ENCODE results near the gene CNOT4.

Gene CNOT4, protein sequence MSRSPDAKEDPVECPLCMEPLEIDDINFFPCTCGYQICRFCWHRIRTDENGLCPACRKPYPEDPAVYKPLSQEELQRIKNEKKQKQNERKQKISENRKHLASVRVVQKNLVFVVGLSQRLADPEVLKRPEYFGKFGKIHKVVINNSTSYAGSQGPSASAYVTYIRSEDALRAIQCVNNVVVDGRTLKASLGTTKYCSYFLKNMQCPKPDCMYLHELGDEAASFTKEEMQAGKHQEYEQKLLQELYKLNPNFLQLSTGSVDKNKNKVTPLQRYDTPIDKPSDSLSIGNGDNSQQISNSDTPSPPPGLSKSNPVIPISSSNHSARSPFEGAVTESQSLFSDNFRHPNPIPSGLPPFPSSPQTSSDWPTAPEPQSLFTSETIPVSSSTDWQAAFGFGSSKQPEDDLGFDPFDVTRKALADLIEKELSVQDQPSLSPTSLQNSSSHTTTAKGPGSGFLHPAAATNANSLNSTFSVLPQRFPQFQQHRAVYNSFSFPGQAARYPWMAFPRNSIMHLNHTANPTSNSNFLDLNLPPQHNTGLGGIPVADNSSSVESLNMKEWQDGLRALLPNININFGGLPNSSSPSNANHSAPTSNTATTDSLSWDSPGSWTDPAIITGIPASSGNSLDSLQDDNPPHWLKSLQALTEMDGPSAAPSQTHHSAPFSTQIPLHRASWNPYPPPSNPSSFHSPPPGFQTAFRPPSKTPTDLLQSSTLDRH

GRCh38 chr7:135509839-135510591 is at the start of gene CNOT4:
Gene CNOT4, minus strand, starts transcription at chr7:135510102. Its CDS starts 71,771 bp downstream, at chr7:135438331.
- DNase-seq (ENCODE audit: low read depth in 3 of 3) = peak; percentile 93 to 97 (median 95)

DNA sequence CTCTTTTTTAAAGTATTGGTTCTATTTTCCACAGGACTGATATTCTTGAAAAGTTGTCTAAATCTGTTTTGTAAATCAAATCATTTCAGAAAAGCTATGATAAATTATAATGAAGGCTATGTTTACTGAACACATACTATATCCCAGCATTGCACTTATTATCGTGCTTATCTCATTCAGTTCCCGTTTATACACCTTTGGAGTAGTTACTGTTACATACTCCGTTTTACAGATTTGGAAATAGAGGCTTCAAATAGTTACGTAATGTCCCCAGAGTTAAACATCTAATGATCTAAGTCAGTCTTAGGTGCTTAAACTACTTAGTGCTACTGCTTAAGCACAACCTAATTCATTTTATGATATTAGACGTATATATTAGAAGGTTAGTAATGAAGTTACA is 49.0 kb upstream of the CNOT4 start:
- no peak for DNase-seq (ENCODE audit: low read depth in 3 of 3)

DNA sequence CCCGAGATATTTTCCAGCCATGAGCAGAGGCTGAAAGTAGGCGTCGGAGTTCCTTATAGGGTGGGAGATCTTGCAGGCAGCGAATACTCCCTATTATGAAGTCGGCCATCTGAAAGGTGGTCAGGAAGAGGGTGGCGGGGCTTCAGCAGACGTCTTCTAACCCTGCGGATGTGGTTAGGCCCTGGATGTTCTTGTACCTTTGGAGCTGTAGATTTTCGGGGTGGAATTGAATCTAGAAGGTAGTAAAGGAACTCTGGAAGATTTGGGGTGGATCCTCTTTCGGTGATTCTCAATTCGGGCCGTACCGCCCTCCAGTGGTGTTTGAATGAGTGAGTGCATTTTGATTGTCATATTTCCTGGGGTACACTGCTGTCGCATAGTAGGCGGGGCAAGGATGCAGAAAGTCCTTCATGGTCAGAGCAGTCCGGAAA is 48.5 kb upstream of the CNOT4 start:
- DNase-seq (ENCODE audit: low read depth in 3 of 3) = peak; percentile 37 to 64 (median 44)

- DNase-seq (ENCODE audit: low read depth in 3 of 3) = peak; percentile 50 to 61 (median 55)
Measured at GRCh38 chr7:135557455-135558336, 47.8 kb upstream of the CNOT4 start, which contains the start of gene NUP205. Gene NUP205, plus strand, starts transcription at chr7:135557917. Its CDS starts 28 bp downstream, at chr7:135557945.

DNA sequence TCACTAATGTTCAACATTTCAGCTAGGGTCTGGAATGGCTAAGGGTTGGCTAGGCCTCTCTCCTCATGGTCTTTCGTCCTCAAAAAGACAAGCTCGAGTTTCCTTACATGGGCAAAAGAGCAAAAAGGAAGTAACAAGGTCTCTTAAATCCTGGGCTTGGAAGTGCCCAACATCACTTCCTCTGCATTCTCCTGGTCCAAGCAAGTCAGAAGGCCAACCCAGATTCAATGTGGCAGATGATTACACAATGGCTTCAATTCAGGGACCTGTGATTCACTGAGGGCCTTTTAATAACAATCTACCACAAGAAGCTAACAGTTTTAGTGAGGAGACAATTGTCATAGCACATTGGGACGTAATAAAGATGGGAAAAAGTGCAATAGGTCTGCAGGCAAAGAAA is 43.4 kb upstream of the CNOT4 start:
- no peak for DNase-seq (ENCODE audit: low read depth in 3 of 3)

DNA sequence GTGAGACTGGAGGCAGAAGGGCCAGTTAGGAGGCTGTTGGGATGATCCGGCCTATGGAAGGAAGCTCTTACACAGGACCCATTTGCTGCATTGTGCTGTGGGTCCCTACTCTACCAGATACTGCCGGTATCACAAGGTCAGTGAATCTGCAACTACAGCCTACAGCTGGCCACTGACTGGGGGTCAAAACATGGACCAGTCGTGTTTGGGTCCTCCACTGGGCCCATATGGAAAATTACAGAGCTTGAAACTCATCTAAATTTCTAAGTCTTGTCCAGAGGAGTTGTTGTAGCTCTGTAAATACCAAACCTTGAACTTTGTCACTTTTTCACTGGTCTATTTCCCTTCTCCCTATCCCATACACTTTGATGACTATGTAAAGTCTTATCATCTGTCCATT is 42.2 kb upstream of the CNOT4 start:
- DNase-seq (ENCODE audit: low read depth in 3 of 3) = no peak

DNA sequence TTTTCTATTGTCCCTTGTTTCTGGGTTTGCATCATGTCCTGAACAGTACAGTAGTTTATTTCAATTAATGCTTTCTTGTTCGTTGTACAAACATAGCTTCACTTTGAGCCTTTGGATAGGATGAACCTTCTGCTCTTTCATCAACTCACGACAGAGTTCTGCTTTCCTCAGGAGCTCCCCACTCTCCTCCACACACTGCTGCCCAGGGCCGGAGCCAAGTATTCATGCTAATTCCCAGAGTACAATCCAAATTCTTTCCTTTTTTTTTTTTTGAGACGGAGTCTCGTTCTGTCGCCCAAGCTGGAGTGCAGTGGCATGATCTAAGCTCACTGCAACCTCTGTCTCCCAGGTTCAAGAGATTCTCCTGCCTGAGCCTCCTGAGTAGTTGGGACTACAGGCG is 40.3 kb upstream of the CNOT4 start:
- DNase-seq (ENCODE audit: low read depth in 3 of 3) = no peak

- no peak for DNase-seq (ENCODE audit: low read depth in 3 of 3)
Measured at GRCh38 chr7:135541029-135541428, 31.1 kb upstream of the CNOT4 start.

DNA sequence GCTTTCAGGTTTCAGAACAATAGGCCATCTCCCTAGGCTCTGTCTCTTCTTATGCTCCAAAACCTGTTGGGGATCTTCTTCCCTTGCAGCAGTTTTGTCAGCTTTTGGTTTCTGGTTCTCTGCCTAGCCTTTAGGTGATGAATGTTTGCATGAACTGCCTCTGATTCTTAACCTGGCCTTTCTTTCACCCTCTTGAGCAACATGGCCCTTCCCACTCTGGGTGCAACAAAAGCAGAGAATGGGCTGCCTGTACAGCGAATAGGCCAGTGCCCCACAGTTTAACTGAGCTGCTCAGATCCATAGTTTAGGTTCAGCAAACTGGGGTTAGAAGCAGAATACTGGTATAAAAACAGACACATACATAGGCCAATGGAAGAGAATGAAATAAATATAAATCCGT is 29.7 kb upstream of the CNOT4 start:
- no peak for DNase-seq (ENCODE audit: low read depth in 3 of 3)

GRCh38 chr7:135538376-135538775 is 28.5 kb upstream of the CNOT4 start:
- no peak for DNase-seq (ENCODE audit: low read depth in 3 of 3)

- no peak for DNase-seq (ENCODE audit: low read depth in 3 of 3)
Measured at GRCh38 chr7:135537905-135538304, 28.0 kb upstream of the CNOT4 start.

GRCh38 chr7:135537453-135537852 is 27.6 kb upstream of the CNOT4 start:
- no peak for DNase-seq (ENCODE audit: low read depth in 3 of 3)

- no peak for DNase-seq (ENCODE audit: low read depth in 3 of 3)
Measured at GRCh38 chr7:135536150-135536549, 26.2 kb upstream of the CNOT4 start.

GRCh38 chr7:135527025-135527424 is 17.1 kb upstream of the CNOT4 start:
- no peak for DNase-seq (ENCODE audit: low read depth in 3 of 3)

- no peak for DNase-seq (ENCODE audit: low read depth in 3 of 3)
Measured at GRCh38 chr7:135525426-135525825, 15.5 kb upstream of the CNOT4 start.

DNA sequence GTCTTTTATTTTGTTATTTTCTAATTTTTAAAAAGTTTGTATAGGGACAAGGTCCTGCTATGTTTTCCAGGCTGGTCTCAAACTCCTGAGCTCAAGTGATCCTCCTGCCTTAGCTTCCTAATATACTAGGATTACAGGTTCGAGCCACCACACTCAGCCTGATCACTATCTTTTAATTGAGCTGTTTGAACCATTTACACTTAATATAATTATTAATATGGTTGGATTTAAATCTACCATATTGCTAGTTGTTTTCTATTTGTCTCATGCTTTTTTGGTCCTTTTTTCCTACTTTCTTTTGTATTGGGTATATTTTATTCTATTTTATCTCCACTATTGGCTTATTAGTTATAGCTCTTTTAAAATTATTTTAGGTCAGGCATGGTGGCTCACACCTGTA is 13.2 kb upstream of the CNOT4 start:
- DNase-seq (ENCODE audit: low read depth in 3 of 3) = no peak

GRCh38 chr7:135522509-135522908 is 12.6 kb upstream of the CNOT4 start:
- DNase-seq (ENCODE audit: low read depth in 3 of 3) = no peak

DNA sequence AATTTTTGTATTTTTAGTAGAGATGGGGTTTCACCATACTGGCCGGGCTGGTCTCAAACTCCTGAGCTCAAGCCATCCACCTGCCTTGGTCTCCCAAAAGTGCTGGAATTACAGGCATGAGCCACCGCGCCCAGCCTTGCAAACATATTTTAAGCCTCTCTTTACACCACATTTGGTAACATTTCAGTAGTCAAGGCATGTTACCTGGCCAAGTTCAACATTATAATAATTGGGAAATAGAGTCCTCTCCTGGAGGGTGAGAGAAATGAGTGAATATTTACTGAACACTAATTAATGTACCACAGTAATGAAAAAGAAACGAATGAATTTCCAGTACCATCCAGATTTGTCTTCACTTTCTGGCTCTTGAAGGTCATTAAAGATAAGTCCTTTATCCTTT is 10.0 kb upstream of the CNOT4 start:
- no peak for DNase-seq (ENCODE audit: low read depth in 3 of 3)

GRCh38 chr7:135519233-135519688 is 9.4 kb upstream of the CNOT4 start:
- DNase-seq (ENCODE audit: low read depth in 3 of 3) = no peak

DNA sequence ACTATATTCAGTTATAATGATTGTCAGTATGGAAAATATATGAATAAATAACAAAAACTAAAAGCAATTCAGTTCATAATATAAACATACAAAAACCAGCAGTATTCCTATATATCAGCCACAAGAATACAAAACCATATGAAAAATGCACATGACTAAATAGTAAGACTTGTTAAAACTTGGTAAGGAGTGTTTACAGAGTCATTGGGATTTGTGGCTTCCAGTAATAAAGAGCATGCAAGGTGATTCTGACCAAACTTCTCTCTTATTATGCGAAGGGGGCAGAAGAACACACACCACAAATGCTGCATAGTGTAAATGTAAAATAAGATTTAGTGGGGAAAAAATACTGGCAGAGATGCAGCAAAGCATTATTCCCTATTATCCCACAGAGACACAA is 8.8 kb upstream of the CNOT4 start:
- DNase-seq (ENCODE audit: low read depth in 3 of 3) = no peak

GRCh38 chr7:135517060-135517459 is 7.2 kb upstream of the CNOT4 start:
- DNase-seq (ENCODE audit: low read depth in 3 of 3) = no peak
